ENCODE measurements around the gene HDHD5.

The HDHD5 gene

GRCh38 chr22:17158568-17159503 is at the start of gene HDHD5:
TSS of gene HDHD5 (minus strand) at chr22:17159277. CDS start at chr22:17159251, 26 bp downstream.
- DNase-seq = peak; percentile 75 to 97 (median 93)
- intact Hi-C loops (cut with DNase I) = no loop called here

GRCh38 chr22:17205432-17205831 is 46.4 kb upstream of the HDHD5 start:
- intact Hi-C loops (cut with DNase I) = no loop called here
- DNase-seq = no peak

- intact Hi-C loops (cut with DNase I) = no loop called here
- peak in 6 of 42 donors; percentile 8 to 52 (median 30) for DNase-seq
Observed at GRCh38 chr22:17201285-17201945, 42.3 kb upstream of the HDHD5 start.

- intact Hi-C loops (cut with DNase I) = no loop called here
- peak in 2 of 42 donors; percentile 8 to 21 for DNase-seq
Observed at GRCh38 chr22:17199003-17199731, 40.1 kb upstream of the HDHD5 start.

GRCh38 chr22:17198170-17199002 is 39.3 kb upstream of the HDHD5 start:
- peak in 8 of 42 donors; percentile 8 to 40 (median 20) for DNase-seq
- intact Hi-C loops (cut with DNase I) = no loop called here

GRCh38 chr22:17194213-17194612 is 35.1 kb upstream of the HDHD5 start:
- intact Hi-C loops (cut with DNase I) = no loop called here
- DNase-seq = no peak

GRCh38 chr22:17192186-17192585 is 33.1 kb upstream of the HDHD5 start:
- DNase-seq = no peak
- intact Hi-C loops (cut with DNase I) = no loop called here

GRCh38 chr22:17191163-17191784 is 32.2 kb upstream of the HDHD5 start:
- intact Hi-C loops (cut with DNase I) = no loop called here
- DNase-seq = no peak

- intact Hi-C loops (cut with DNase I) = no loop called here
Observed at GRCh38 chr22:17190702-17191101, 31.6 kb upstream of the HDHD5 start.

GRCh38 chr22:17176715-17177114 is 17.6 kb upstream of the HDHD5 start:
- intact Hi-C loops (cut with DNase I) = no loop called here
- DNase-seq = no peak

More at GRCh38 chr22:17190702-17191101, 31.6 kb upstream of the HDHD5 start:
- no peak for DNase-seq

GRCh38 chr22:17172029-17172833 is 13.2 kb upstream of the HDHD5 start:
- peak in 33 of 42 donors; percentile 3 to 59 (median 23) for DNase-seq
- intact Hi-C loops (cut with DNase I) = loop anchor here (5.0 kb wide), 1 partner anchor 195 kb away; the partner anchor contains the start of gene CECR2

GRCh38 chr22:17171153-17172028 is 12.3 kb upstream of the HDHD5 start:
- DNase-seq = peak; percentile 73 to 95 (median 90)
- intact Hi-C loops (cut with DNase I) = loop anchor here (5.0 kb wide), 1 partner anchor 196 kb away; the partner anchor contains the start of gene CECR2

GRCh38 chr22:17167486-17167885 is 8.4 kb upstream of the HDHD5 start:
- intact Hi-C loops (cut with DNase I) = loop anchor here (5.0 to 10.0 kb wide), 2 partner anchors 93 to 335 kb away; no protein-coding TSS in a partner anchor
- DNase-seq = peak in 39 of 42 donors; percentile 7 to 74 (median 46)

GRCh38 chr22:17164392-17165024 is 5.4 kb upstream of the HDHD5 start:
- no peak for DNase-seq
- intact Hi-C loops (cut with DNase I) = loop anchor here (5.0 to 10.0 kb wide), 2 partner anchors 90 to 338 kb away; no protein-coding TSS in a partner anchor

- DNase-seq = no peak
- intact Hi-C loops (cut with DNase I) = loop anchor here (10.0 kb wide), 1 partner anchor 88 kb away; no protein-coding TSS in a partner anchor
Observed at GRCh38 chr22:17162731-17163130, 3.7 kb upstream of the HDHD5 start.
